Transverse colon (tissue), 3 donors: ENCODE results near the gene HDGFL2.
"Not testable (repeated sequence)": the region's sequence is repeated elsewhere in the genome, so short reads cannot be mapped to it uniquely, and the experiment has no call there.

Source experiments
- CTCF ChIP-seq, 5 experiments: fragments of 200-600 bp in 3 of 5; fragments of 450-650 bp in 2 of 5; sonication (generic) in 3 of 5; IDR thresholded peaks; 1 replicate in 2 of 5; 2 replicates in 3 of 5; pipeline ENCODE4 v1.5.1; 2016 to 2017; ENCODE audit warnings: antibody characterized with exemption in 5 of 5, inconsistent platforms in 3 of 5, mild to moderate bottlenecking in 2 of 5, moderate library complexity in 1 of 5
- POLR2A ChIP-seq: fragments of 450-650 bp; IDR thresholded peaks from one replicate; pipeline ENCODE4 v1.6.1; 2016; ENCODE audit warnings: antibody characterized with exemption, mild to moderate bottlenecking, moderate library complexity

- TF ChIP-seq POLR2A; CTCF (IDR thresholded peaks at IDR 0.05): not testable (repeated sequence)
Observed at GRCh38 chr19:4527377-4527776, 55.3 kb downstream of the HDGFL2 start.
